Hepatocyte (in vitro differentiated cells): ENCODE results near the gene SMARCA2.

ENCODE experiments used
- CTCF ChIP-seq: fragments of 200-600 bp; sonication (generic); IDR thresholded peaks from 2 replicates; pipeline ENCODE4 v1.5.1; 2016; ENCODE audit warnings: antibody characterized with exemption, mild to moderate bottlenecking; ENCODE audit not compliant: poor library complexity
- EZH2 ChIP-seq: fragments of 200-600 bp; sonication (generic); IDR thresholded peaks from 2 replicates; pipeline ENCODE4 v1.6.1; 2016; ENCODE audit warnings: antibody characterized with exemption, mild to moderate bottlenecking, borderline replicate concordance
- EZH2phosphoT487 ChIP-seq: fragments of 200-600 bp; sonication (generic); IDR thresholded peaks from one replicate; pipeline ENCODE4 v1.6.1; 2018; ENCODE audit warnings: antibody characterized with exemption, mild to moderate bottlenecking, low read depth, moderate library complexity; ENCODE audit not compliant: unreplicated experiment, severe bottlenecking

DNA sequence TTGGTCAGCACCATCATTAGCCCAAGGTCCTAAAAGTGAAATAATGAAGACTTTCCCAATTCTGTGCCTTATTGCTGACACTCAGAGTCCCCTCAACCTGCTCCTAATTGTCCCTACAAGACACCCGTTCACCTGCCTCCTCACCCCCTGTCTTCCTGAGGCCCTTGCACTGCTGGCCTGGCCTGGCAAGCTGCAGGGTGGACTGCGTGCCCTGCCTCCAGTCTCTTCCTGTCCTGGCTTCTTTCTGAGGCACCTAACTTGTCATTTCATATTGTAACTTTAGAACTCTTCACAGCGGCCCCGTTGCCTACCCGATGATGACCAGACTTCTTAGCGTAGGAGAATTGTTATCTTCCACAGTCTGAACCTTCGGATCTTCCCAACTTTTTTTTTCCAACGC, 153.9 kb downstream of the SMARCA2 start:
- TF ChIP-seq CTCF (no peak), EZH2 (no peak), EZH2phosphoT487 (no peak)
